PC-3 (cell line): ENCODE measurements around the gene NOTCH4.

Experiments
- CTCF ChIP-seq: fragments of 300-600 bp; sonication (generic); conservative IDR thresholded peaks from 2 replicates; pipeline ENCODE4 v1.5.1; 2017; ENCODE audit warnings: antibody characterized with exemption, low read depth, mild to moderate bottlenecking, low read length
- EZH2 ChIP-seq: fragments of 300-600 bp; sonication (generic); IDR thresholded peaks from one replicate; pipeline ENCODE4 v1.6.1; 2017; ENCODE audit warnings: antibody characterized with exemption, mild to moderate bottlenecking, low read length; ENCODE audit not compliant: unreplicated experiment

- 0 out of 2 replicates have a peak, but pooled peaks have one; percentile 12 for TF ChIP-seq CTCF
- TF ChIP-seq EZH2: no peak
These were observed 54.9 kb downstream of the NOTCH4 start for GRCh38 chr6:32168807-32169591.
